HG03064 (cell line): Measurements from ENCODE around the gene ARID4B.
A peak's percentile ranks its signal among the peaks of the same experiment; 100 is the strongest.
"Not testable (repeated sequence)": the region's sequence is repeated elsewhere in the genome, so short reads cannot be mapped to it uniquely, and the experiment has no call there.

Source experiments
- ATAC-seq: cut with Tn5 transposase; IDR thresholded peaks from one replicate; pipeline ENCODE4 v1.9.1; 2021; ENCODE audit warnings: low read depth; ENCODE audit not compliant: unreplicated experiment

ARID4B gene

GRCh38 chr1:235329139-235329902 lies 1.3 kb upstream of the ARID4B start:
- ATAC-seq, result peak; percentile 28

- ATAC-seq, result peak; percentile 61
Observed at GRCh38 chr1:235328271-235329138, 526 bp upstream of the ARID4B start, which contains the start of gene GGPS1. GGPS1 (plus strand) TSS chr1:235328570; CDS start chr1:235335265, 6,695 bp downstream.

GRCh38 chr1:235326719-235327558 lies 1.0 kb downstream of the ARID4B start:
- ATAC-seq, result no peak

- no peak for ATAC-seq
Observed at GRCh38 chr1:235325854-235326253, 2.1 kb downstream of the ARID4B start.

- no peak for ATAC-seq
Observed at GRCh38 chr1:235325139-235325538, 2.8 kb downstream of the ARID4B start.

- no peak for ATAC-seq
Observed at GRCh38 chr1:235324296-235324695, 3.7 kb downstream of the ARID4B start.

- ATAC-seq, result no peak
Observed at GRCh38 chr1:235320521-235321179, 7.3 kb downstream of the ARID4B start.

- no peak for ATAC-seq
Observed at GRCh38 chr1:235319255-235319654, 8.7 kb downstream of the ARID4B start.

- ATAC-seq, result no peak
Observed at GRCh38 chr1:235317168-235317567, 10.8 kb downstream of the ARID4B start.

GRCh38 chr1:235315735-235316134 lies 12.2 kb downstream of the ARID4B start:
- no peak for ATAC-seq

- no peak for ATAC-seq
Observed at GRCh38 chr1:235315173-235315572, 12.8 kb downstream of the ARID4B start.

GRCh38 chr1:235313931-235314678 lies 13.9 kb downstream of the ARID4B start:
- no peak for ATAC-seq

GRCh38 chr1:235313262-235313661 lies 14.7 kb downstream of the ARID4B start:
- no peak for ATAC-seq

GRCh38 chr1:235309206-235309605 lies 18.8 kb downstream of the ARID4B start:
- ATAC-seq, result not testable (repeated sequence)

GRCh38 chr1:235307158-235308124 lies 20.5 kb downstream of the ARID4B start:
- no peak for ATAC-seq

- ATAC-seq, result no peak
Observed at GRCh38 chr1:235304549-235305451, 23.2 kb downstream of the ARID4B start.

GRCh38 chr1:235302143-235302542 lies 25.8 kb downstream of the ARID4B start:
- ATAC-seq, result no peak
